22Rv1 (cell line): ENCODE results near the gene SNX6.

Experiments
- ZFX ChIP-seq: fragments of 450-650 bp; IDR thresholded peaks from 2 replicates; pipeline ENCODE4 v1.6.1; 2017; ENCODE audit warnings: antibody characterized with exemption, borderline replicate concordance
- TF ChIP-seq, protein P1 (sequence below): fragments of 450-650 bp; IDR thresholded peaks from 2 replicates; pipeline ENCODE4 v1.5.1; 2017; ENCODE audit warnings: mild to moderate bottlenecking

DNA sequence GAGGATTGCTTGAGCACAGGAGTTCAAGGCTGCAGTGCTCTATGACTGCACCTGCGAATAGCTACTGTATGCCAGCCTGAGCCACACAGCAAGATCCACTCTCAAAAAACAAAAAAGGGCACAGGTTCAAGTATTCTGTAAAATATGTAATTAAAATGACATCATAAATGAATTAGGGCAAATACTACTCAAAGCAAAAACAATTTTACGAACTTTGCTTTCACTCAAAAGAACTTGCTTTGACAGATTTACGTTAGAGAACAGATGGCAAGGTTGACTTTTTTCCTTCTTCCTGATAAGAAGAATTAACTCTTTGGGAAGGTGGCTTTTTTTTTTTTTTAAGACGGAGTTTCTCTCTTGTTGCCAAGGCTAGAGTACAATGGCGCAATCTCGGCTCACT is 46.4 kb downstream of the SNX6 start:
- TF ChIP-seq, protein P1, sequence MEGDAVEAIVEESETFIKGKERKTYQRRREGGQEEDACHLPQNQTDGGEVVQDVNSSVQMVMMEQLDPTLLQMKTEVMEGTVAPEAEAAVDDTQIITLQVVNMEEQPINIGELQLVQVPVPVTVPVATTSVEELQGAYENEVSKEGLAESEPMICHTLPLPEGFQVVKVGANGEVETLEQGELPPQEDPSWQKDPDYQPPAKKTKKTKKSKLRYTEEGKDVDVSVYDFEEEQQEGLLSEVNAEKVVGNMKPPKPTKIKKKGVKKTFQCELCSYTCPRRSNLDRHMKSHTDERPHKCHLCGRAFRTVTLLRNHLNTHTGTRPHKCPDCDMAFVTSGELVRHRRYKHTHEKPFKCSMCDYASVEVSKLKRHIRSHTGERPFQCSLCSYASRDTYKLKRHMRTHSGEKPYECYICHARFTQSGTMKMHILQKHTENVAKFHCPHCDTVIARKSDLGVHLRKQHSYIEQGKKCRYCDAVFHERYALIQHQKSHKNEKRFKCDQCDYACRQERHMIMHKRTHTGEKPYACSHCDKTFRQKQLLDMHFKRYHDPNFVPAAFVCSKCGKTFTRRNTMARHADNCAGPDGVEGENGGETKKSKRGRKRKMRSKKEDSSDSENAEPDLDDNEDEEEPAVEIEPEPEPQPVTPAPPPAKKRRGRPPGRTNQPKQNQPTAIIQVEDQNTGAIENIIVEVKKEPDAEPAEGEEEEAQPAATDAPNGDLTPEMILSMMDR: no peak
- no peak for TF ChIP-seq ZFX
